Activated B cell treated with CpG ODN at 0.5 μM for 24 hours (primary cell): ENCODE measurements around the gene CCBE1. TPM values are rescaled to one million over a fixed set of nuclear protein-coding genes. Genes with fewer than 3 reads are reported as not detected.

Source experiments
- ATAC-seq: fragments of 200-7000 bp; cut with Tn5 transposase; one replicate; pipeline ENCODE4 v1.10.0; 2021; ENCODE audit warnings: low read depth, mild to moderate bottlenecking, moderate library complexity
- CTCF ChIA-PET: fragments of 350-600 bp; sonication (Branson Sonifier 250); formaldehyde crosslinking; loops from one replicate; lab custom pipeline; 2021; ENCODE audit warnings: antibody characterized with exemption; lab: Charles Lee
- POLR2A ChIA-PET: fragments of 350-600 bp; sonication (Branson Sonifier 250); formaldehyde crosslinking; loops from one replicate; lab custom pipeline; 2021; ENCODE audit warnings: antibody characterized with exemption; lab: Charles Lee
- DNase-seq: peaks from one replicate; pipeline ENCODE4 v3.0.0; 2022
- H3K27ac Mint-ChIP-seq: one replicate; pipeline ENCODE4 v1.8.0; 2020; ENCODE audit warnings: mixed read lengths
- H3K27me3 Mint-ChIP-seq: one replicate; pipeline ENCODE4 v1.8.0; 2021; ENCODE audit warnings: mixed read lengths
- H3K36me3 Mint-ChIP-seq: one replicate; pipeline ENCODE4 v1.8.0; 2021; ENCODE audit warnings: low read depth, mixed read lengths
- H3K4me1 Mint-ChIP-seq: one replicate; pipeline ENCODE4 v1.8.0; 2021; ENCODE audit warnings: mixed read lengths
- H3K4me3 Mint-ChIP-seq: one replicate; pipeline ENCODE4 v1.8.0; 2020; ENCODE audit warnings: mild to moderate bottlenecking, mixed read lengths
- H3K9me3 Mint-ChIP-seq: one replicate; pipeline ENCODE4 v1.8.0; 2020; ENCODE audit warnings: mixed read lengths
- intact Hi-C: fragments of 100-400 bp; cut with micrococcal nuclease; formaldehyde crosslinking; loops from one replicate; pipeline ENCODE4 v1.15.1; 2024
- total RNA-seq: library from RNA; stranded (reverse); gene quantifications from 2 replicates; pipeline ENCODE4 v1.2.3, GENCODE V29; 2022
- TF ChIP-seq, protein P1 (sequence below): fragments of 200-600 bp; IDR thresholded peaks from one replicate; pipeline ENCODE4 v1.8.0; 2022; ENCODE audit warnings: antibody characterized with exemption, mild to moderate bottlenecking

CCBE1 gene
- total RNA-seq, 1 donor from 2014 or later: 0.04 TPM

DNA sequence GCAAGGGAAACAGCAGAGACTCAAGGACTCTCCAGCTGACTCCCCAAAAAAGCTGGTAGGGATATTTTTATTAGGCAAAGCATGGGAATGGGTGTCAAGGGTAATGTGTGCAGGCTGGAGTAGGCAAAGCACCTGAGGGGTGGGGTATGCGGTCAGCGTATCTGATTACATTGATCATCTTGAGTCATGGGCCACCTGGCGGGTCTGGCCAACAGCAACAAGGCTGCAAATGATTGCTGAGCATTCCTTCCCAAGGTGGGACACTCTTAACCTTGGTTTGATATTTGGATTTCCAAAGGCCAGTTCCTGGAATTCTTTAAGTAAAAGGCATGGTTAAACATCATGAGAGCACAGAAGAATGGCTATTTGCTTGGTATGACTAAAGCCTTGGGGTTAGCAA is 32.6 kb upstream of the CCBE1 start:
- Mint-ChIP-seq H3K36me3 (no peaks in the 10 kb centered on the region), H3K9me3 (no peaks in the 10 kb centered on the region), H3K27ac (no peak overlapping the region), H3K27me3 (peaks cover 6% of the 10 kb centered on the region), H3K4me3 (no peak overlapping the region), H3K4me1 (no peaks in the 10 kb centered on the region)
- CTCF ChIA-PET: no interaction called here
- intact Hi-C loops: no loop called here
- POLR2A ChIA-PET: no interaction called here
- no peak for ATAC-seq
- no peak for DNase-seq
- TF ChIP-seq, protein P1, sequence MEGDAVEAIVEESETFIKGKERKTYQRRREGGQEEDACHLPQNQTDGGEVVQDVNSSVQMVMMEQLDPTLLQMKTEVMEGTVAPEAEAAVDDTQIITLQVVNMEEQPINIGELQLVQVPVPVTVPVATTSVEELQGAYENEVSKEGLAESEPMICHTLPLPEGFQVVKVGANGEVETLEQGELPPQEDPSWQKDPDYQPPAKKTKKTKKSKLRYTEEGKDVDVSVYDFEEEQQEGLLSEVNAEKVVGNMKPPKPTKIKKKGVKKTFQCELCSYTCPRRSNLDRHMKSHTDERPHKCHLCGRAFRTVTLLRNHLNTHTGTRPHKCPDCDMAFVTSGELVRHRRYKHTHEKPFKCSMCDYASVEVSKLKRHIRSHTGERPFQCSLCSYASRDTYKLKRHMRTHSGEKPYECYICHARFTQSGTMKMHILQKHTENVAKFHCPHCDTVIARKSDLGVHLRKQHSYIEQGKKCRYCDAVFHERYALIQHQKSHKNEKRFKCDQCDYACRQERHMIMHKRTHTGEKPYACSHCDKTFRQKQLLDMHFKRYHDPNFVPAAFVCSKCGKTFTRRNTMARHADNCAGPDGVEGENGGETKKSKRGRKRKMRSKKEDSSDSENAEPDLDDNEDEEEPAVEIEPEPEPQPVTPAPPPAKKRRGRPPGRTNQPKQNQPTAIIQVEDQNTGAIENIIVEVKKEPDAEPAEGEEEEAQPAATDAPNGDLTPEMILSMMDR: no peak

DNA sequence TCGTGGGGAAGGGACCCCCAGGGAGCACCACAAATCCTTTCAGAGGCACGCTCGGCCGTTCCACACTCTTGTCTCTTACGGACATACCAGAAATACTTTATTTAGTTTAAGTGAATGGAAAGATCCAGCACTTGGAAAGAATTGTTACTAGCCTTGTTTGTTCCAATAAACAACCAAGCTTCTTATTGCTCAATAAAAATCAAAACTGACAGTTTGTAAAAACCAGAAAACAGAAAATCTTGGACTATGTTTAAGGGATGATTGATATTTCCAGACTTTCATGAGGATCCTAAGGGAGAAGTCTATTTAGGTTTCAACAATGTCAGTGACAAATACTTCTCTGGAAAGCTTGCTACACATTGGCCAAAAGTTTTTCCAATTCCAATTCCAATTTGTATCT is 31.6 kb upstream of the CCBE1 start:
- intact Hi-C loops: no loop called here
- ChIA-PET CTCF (no interaction called here), POLR2A (no interaction called here)
- Mint-ChIP-seq H3K36me3 (no peaks in the 10 kb centered on the region), H3K4me3 (no peak overlapping the region), H3K4me1 (no peaks in the 10 kb centered on the region), H3K27ac (no peak overlapping the region), H3K27me3 (peaks cover 6% of the 10 kb centered on the region), H3K9me3 (no peaks in the 10 kb centered on the region)
- TF ChIP-seq, protein P1: no peak
- ATAC-seq (no peak), DNase-seq (no peak)

DNA sequence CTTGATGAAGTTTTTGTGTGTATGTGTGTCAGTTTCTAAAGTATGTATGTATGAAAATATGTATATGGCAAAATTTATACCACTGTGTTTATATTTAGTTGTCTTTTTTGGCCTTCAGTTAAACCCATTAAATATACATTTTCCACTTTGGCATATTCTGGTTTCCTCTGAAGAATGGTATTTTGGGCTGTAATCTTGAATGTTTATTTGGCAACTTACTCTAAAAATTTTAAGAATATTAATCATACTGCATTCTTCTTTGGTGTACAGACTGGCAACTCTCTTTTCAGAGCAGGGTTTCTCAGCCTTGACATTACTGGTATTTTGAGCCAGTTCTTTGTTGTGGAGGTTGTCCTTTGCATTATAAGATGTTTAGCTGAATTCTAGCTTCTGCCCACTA is 27.9 kb upstream of the CCBE1 start:
- no peak for DNase-seq
- intact Hi-C loops: no loop called here
- ChIA-PET POLR2A (no interaction called here), CTCF (no interaction called here)
- H3K27ac Mint-ChIP-seq: no peak overlapping the region
- H3K36me3 Mint-ChIP-seq: no peaks in the 10 kb centered on the region
- H3K4me1 Mint-ChIP-seq: no peaks in the 10 kb centered on the region
- no peaks in the 10 kb centered on the region for H3K9me3 Mint-ChIP-seq
- peaks cover 8% of the 10 kb centered on the region for H3K27me3 Mint-ChIP-seq
- no peak for ATAC-seq
- TF ChIP-seq, protein P1: no peak
- no peak overlapping the region for H3K4me3 Mint-ChIP-seq

DNA sequence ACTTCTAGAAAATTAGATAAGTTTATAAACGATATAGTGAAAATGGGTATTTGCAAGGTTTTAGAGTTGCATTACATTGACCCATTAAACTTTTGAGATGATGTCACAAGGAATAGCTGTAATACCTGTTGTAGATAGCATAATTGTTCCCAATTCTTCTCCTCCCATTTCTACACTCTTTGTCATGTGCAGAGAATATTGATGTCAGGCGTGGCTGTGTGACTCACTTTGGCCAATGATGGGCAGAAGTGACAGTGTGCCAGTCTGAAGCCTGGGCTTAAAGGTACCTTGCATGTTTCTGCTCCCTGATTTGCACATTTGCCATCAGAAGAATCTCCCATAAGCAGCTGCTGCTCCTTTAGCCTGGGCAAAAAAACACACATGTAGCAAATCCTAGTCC is 26.9 kb upstream of the CCBE1 start:
- DNase-seq (no peak), ATAC-seq (no peak)
- Mint-ChIP-seq H3K4me3 (no peak overlapping the region), H3K27me3 (peaks cover 8% of the 10 kb centered on the region), H3K4me1 (no peaks in the 10 kb centered on the region), H3K9me3 (no peaks in the 10 kb centered on the region), H3K27ac (no peak overlapping the region), H3K36me3 (no peaks in the 10 kb centered on the region)
- intact Hi-C loops: no loop called here
- CTCF ChIA-PET: no interaction called here
- POLR2A ChIA-PET: no interaction called here
- TF ChIP-seq, protein P1: no peak

DNA sequence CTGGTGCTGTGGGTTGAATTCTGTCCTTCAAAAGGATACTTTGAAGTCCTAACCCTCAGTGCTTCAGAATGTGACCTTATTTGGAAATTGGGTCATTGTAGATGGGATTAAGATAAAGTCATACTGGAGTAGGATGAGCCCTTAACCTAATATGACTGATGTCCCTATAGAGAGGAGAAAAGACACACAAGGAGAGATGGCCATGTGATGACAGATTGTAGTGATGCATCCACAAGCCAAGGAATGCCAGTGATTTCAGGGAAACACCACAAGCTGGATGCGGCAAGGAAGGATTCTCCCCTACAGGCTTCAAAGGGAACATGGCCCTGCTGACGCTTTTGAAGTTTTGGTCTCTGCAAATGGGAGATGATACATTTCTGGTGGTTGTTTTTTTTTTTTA is 24.7 kb upstream of the CCBE1 start:
- ATAC-seq: no peak
- Mint-ChIP-seq H3K4me1 (no peaks in the 10 kb centered on the region), H3K36me3 (no peaks in the 10 kb centered on the region), H3K9me3 (no peaks in the 10 kb centered on the region), H3K27me3 (peaks cover 3% of the 10 kb centered on the region), H3K4me3 (no peak overlapping the region), H3K27ac (no peak overlapping the region)
- intact Hi-C loops: no loop called here
- DNase-seq: no peak
- CTCF ChIA-PET: no interaction called here
- TF ChIP-seq, protein P1: no peak
- POLR2A ChIA-PET: no interaction called here
